HG02678 (cell line): Measurements from ENCODE around the gene ZNF283.

Experiments
- ATAC-seq: cut with Tn5 transposase; IDR thresholded peaks from one replicate; pipeline ENCODE4 v1.9.1; 2021; ENCODE audit warnings: mild to moderate bottlenecking, moderate library complexity; ENCODE audit not compliant: unreplicated experiment

Gene ZNF283

DNA sequence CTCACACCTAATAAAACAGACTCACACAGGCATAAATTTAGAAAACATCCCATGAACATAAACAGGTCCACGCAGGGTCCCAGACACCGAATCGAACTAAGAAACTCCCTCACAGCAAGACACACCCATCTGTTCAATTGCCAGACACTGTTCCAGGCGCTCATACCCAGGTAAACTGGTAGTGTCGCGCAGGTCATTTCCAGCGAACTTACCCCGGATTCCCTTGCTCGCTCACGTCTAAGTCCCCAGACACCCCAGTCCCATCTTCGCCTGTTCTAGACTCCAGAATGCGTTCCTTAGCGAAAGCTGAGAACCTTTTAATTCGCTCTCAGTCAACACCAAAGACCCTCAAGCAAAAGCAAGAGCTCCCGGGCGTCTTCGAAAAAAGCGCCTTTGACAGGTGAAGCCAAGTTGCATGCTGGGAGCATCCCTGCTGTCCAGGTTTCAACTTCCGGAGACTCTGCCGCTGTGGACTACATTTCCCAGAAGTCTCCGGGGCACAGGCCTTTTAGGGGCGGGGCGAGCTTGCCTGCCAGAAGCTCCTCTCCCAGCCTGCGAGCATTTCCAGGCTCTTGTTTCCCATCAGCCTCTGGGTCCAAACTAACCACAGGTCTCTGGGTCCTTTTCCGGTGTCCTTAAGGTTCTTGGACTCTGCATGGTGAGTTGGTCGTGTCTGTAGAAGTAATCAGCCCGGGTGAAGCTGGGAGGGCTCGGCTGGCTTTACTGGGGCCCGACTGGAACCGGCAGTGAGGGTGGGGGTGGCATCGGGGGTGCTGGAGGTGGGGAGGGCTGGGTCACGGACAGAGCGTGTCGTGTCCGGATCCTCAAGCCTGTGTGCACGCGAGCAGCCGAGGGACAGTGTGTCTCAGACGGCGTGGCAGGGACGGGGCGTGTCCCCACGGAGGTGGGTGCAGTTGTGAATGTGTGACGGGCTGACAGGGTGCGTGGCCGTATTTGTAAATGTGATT, at the start of gene ZNF283:
Gene ZNF283, plus strand, starts transcription at position 535 of the 968 bp plus-strand sequence. CDS start 6,184 bp downstream, outside the sequence.
- ATAC-seq = peak; percentile 89

DNA sequence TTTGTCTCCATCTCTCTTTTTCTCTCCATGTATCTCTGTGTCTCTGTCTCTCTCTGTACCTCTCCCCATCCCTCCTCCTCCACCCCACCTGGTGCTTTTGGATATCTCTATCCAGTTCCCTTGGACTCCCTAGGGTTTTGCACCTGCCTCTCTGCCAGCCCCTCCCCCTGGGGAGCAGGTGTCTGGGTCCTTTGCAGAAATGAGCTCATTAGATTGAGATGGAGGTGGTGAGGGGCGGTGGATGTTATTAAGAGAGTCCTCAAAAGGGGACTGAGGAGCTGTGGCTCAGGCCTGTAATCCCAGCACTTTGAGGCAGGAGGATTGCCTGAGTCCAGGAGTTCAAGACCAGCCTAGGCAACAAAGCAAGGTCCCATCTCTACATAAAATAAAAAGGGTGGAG, 48.5 kb upstream of the ZNF283 start:
- no peak for ATAC-seq

DNA sequence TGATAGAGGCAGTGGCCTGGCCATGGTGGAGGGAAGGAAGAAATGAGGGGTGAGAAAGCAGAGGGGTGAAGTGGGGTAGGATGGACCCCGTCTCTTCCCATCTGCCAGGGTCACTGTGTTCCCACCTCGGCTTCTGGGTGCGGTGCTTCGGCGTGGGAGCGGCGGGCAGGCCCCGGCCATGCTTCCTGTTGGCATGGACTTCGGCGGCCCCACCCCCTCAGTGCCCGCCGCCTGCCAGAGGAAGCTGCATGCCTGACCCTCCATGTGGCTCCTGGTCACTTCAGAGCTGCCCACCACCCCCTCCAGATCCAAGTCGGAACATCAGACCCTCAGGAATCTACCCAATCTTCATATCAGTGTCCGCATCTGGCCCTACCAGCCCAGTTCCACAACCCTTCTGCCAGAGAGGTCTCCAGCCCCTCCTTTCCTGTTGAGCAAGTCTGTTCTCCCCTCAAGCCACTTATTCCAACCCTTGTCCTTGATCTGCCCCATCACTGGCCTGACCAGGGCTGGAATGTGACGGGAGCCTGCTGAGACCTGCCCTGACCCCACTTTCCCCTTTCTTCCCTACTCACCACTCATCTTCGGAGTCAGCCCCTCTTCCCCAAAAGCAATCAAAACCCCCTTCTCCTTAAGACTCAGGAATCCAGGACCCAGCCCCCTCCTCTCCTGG, 47.8 kb upstream of the ZNF283 start:
- ATAC-seq = no peak

DNA sequence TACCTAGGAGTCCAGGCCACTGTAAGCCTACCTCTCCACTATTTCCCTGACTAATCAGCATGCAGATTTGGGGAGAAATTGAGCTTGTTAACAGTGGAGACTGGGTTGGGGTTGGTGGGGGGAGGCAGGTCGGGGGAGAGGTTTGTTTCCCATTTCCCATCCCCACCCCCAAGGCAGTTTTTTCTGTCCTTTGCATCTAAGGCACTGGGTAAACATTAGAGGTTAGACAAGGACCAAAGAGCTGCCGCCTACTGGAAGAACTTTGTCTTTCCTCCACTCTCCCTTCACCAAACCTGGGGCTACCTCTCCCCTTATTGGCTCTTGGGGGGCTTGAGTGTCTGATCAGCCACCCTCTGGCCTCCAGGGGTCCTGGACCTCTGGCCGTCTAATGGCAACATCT, 47.3 kb upstream of the ZNF283 start:
- ATAC-seq = no peak

DNA sequence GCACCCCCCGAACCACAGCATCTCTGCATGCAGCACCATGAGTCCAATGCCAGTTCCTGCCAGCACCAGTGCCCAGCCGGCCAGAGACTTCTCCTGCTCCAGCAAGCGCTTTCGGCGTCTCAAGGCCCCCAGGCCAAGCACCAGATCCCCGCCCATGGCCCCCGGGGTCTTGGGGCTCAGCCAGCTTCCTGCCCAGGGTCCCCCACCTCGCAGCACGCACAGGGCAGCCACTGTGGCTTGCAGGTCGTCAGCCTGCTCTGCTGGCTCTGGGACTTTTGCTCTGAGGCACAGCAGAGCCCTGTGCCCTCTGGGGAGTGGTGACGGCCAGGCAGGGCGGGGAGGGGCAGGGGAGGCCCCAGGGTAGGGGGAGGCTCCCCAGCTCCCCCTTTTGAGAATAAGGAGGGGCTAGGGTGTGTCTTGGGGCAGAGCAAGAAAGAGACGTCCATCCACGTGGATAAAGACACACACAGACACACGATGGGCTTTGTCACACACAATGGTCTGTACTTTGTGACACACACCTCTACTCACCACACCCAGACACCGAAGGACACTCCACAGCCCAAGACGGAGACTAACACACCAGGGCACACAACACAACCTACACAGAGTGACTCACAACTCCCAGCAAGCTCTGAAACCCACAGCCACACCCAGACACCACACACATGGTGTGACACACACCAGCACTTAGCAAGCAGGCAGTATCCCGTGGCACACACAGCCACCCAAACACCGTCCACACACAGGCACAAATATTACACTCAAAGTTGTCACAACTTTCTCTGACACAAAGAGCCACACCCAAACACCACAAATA, 46.2 kb upstream of the ZNF283 start, which contains the start of gene KCNN4:
Gene KCNN4, minus strand, starts transcription at position 268 of the 820 bp plus-strand sequence. Its CDS starts 112 bp downstream, at position 156.
- ATAC-seq = peak; percentile 44

DNA sequence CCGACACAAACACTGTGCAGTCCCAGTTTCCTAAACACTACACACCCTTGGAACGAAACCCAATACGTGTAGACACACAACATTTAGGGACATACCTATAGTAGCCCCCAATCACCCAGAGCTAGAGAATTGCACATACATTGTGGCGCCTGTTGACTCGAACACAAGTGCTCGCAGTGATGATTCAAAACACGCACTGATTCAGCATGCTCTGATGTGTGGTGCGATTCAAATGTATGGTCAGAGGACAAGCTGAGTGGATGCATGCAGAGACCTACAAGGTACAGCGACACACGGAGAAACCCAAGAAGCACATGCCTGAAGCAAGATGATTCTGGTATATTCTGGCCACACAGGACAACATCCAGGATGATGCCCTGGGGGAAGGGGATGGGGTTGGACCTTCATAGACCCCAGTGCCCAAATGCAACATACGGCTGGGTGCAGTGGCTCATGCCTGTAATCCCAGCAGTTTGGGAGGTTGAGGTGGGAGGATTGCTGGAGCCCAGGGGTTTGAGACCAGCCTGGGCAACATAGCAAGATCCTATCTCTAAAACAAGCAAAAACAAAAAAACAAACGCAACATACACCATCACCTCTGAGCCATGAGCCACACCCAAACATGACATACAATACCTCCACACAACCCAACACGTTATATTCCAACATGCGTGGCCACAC, 45.4 kb upstream of the ZNF283 start:
- ATAC-seq = no peak

DNA sequence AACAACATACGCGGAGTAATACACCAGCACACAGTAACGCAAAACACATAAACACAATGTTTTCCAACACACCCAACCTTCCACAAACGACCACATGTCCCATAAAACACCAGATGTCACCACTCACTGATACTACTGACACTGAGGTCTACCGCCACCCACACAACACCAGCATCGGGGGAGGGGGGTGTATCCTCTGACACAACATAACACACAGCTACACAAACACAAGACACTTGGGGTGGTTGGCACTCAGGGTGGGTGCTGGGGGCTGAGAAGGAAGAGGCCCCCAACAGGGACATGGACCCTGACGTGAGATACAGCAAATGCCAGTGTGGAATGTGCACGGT, 44.8 kb upstream of the ZNF283 start:
- ATAC-seq = no peak

DNA sequence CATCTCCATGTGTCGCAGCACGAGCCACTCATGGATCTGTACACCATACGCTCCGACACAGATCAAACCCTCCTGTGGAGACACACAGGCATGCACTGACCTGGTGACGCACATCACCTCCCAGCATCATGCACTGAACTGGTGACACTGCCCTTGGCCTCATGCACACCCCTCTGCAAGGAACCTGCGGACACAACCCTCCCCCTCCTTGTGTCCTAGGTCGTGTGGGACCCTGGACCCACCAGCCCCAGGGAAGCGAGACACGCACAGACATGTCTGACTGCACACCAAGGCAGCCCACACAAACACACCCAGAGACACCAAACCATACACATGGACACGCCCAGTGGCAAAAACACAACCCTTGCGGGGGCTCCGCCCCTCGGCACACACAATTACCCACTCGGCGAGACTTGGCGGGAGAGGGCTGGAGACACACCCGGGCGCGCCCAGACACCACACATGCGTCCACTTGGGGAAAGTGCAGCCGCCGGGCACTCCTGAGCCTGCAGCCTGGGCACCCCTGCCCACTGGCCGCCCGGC, 44.4 kb upstream of the ZNF283 start:
- no peak for ATAC-seq

DNA sequence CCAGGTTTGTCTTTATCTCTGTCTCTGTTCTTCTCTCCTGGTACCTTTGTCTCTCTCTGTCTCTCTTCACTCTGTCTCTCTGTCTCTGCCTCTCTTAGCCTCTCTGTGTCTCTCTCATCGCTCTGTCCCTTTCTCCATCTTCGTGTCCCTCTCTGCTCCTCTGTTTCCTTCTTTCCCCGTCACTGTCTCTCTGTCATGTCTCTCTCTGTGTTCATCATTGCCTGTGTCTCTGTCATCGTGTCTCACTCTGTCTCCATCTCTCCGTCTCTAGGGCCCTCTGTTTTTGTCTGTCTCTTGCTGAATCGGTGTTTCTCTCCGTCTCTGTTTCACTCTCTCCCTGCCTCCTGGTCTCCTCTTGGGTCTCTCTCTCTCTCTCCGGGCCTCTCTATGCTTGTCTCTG, 43.5 kb upstream of the ZNF283 start:
- ATAC-seq = no peak

DNA sequence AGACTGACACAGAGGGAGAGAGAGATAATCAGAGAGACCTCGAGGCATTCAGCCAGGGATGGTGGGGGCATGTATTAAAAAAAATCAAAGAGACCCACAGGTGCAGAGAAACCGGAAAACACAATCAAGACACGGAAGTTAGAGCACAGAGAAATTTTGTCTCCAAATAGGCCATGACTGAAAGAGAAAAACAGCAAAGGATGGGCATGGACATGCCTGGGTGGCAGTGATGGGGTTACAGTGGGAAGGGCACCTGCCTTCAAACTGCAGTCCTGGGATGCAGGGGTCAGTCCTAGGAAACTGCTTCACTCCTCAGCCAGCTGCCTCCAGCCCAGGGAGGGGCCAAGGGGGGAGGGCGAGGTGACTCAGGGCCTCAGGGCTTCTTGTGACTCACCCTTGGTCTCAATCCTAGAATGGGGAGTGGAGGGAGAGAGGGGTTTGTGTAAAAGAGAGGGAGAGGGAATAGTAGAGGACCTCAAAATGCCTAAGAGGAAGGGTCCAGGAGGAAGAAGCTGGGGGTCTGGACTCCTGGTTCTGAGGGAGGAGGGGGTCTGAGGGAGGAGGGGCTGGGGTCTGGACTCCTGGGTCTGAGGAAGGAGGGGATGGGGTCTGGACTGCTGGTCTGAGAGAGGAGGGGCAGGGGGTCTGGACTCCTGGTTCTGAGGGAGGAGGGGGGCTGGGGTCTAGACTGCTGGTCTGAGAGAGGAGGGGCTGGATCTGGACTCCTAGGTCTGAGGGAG, 42.7 kb upstream of the ZNF283 start:
- no peak for ATAC-seq

DNA sequence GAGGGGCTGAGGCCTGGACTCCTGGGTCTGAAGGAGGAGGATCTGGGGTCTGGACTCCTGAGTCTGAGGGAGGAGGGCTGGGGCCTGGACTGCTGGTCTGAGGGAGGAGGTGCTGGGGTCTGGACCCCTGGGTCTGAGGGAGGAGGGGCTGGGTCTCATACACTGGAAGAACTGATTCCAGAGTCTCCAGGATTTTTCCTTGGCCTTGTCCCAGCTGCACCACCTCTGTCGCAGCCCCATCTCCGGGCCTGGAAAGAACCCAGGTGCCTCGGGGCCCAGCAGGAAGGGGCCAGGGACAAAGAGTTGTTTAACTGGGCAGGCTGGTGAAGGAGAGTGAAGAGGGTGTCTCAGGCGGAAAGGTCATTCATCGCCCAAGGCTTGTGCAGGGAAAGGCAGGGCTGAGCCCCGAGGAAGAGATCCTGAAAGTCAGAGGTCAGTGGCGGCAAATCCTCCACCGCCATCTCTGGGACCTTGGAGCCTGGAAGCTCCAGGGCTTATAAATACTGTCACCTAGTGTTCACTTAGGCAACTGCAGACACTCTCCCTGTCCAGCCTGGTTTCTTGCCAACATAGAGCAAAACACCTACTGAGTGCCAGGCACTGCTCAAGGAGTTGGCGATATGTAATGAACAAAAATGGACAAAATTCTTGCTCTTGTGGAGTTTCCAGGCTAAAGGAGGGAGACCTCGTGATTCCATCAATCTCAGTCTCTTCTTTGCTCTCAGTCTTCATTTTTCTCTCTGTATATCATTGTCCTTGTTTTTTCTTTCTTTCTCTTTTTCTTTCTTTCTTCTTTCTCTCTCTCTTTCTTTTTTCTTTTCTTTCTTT, 41.9 kb upstream of the ZNF283 start:
- ATAC-seq = no peak

DNA sequence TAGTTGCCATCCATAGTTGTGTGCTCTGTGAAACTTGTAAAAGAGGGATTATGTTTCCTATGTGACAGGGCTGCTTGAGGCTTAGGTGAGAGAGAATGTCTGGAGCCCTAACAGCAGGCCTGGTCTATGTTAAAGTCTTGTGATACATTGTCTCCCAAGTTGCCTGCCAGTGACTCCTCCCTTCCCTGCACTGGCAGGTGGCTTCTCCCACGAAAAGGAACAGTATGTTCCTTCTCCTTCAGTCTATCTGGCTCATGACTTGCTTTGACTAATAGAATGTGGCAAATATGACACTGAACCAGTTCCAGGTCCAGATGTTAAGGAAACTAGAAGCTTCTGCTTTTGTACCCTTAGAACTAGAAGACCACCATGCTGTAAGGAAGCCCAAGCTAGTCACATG, 40.5 kb upstream of the ZNF283 start:
- ATAC-seq = no peak

DNA sequence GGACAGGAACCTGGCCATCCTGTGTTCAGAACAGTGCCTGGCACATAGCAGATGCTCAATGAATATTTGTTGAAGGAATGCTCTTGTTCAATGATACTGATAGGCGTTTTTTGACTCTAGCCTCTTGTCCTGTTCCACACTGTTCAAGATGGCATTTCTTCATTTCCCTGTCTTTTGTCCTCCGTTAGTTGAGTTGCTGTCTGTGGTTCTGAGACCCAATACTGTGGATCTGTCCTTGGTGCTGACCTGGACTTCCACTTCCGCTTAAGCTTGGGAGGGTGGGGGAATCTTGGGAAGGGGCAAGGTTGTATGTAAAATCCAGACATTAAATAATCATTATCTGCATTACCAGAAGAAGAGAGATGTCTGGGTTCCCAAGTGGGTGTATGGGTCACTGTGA, 38.1 kb upstream of the ZNF283 start:
- ATAC-seq = no peak

DNA sequence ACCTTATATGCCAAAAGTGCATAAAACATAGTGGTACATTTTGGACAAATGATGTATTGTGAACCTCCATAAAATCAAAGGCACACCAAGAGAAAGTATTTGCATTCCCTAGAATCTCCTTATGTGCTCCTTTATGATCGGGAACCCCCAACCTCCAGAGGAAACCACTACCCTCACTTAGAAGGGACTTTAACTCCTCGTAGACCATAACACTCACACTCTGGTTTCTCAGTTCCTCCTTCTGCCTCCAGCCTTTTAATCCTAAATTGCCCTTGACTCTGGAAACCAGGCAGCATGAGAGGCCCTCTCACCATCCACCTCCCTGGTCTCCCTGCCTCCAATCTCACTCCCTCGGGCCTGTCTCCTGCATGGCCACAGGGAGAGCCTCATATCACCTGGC, 36.5 kb upstream of the ZNF283 start:
- no peak for ATAC-seq

DNA sequence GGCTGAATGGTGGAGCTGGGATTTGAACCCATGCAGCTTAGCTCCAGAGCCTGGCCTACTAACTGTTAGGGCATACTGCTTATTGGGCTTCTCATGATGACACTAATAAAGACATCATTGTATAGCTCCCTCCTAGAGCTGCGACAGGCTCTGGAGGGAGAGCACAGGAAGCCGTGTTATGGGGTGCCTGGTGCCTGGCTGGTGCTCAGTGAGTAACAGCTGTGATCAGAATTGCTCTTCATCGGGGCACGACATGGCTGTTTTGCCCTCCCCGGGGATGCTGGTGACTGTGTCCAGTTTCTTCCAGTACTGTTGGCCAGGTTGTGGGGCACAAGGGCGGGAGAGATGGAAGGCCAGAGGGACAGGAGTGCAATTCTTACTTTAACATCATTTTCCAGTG, 30.0 kb upstream of the ZNF283 start:
- no peak for ATAC-seq

DNA sequence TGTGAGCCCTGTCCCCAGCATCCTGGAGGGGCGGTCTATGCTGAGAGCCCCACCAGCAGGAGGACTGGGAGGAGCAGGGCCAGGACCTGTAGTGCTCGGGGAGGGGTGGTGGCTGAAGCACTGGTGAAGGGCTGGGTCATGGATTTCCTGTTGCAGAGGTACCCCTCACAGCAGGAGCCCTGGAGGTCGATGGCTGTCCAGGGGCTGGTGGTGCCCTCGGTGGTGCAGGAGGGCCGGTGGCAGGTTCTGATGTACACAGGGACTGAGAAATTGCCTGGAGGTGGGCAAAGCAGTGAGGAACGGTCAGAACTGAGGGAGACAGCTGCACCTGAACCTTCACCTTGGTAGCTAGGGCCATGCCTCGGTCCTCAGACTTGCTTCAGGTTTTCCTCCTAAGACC, 29.6 kb upstream of the ZNF283 start:
- ATAC-seq = no peak

DNA sequence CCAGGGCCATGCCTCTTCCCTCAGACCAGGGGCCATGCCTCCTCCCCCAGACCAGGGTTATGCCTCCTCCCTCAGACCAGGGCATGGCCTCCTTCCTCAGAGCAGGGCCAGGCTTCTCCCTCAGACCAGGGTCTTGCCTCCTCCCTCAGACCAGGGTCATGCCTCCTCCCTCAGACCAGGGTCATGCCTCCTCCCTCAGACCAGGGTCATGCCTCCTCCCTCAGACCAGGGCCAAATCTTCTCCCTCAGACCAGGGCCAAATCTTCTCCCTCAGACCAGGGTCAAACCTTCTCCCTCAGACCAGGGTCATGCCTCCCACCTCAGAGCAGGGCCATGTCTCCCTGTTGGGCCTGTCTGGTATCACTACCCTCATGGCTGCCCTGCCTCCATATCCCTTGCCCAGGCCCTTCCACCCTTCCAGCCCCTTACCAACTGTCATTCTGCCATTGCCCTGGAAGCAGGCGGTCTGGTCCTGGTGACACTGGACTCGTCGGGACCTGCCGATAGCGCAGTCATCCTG, 29.0 kb upstream of the ZNF283 start:
- no peak for ATAC-seq

DNA sequence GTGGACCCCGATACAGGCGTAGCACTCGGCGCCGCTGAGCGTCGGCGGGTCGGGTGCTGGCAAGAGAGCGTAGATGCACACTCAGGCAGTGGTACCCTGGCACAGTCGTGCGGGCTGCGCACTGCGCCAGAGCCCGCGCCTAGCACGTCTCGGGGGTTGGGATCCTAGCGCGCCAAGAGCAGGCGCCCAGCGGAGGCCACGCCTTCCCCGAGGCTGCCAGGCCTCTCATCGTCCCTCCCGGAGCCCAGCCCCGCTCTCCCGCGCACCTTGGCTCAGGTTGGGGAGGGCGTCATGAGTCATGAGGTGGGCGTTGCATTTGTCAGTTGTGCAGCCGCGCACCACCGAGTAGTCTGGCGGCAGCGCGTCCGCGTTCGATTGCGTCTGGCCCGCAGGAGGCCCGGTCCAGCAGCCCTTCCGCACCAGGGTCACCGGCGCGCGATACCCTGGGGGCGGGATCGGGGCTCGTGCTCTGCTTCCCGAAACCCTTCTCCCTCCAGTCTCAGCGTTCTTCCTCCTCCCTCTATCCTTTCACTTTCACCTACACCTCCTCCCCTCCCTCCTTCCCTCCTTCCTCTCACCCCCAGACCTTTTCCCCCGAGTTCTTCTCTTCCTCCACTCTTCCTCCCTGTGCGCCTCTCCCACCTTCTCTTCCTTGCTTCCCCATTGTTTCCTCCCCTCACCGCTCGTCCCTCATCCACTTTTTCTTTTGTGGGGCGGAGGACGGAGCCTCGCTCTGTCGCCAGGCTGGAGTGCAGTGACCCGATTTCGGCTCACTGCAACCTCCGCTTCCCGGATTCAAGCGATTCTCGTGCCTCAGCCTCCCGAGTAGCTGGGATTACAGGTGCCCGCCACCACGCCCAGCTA, 28.3 kb upstream of the ZNF283 start:
- ATAC-seq = no peak
